GM21576 (cell line): ENCODE measurements around the gene NRP2.

Source experiments
- ATAC-seq: cut with Tn5 transposase; IDR thresholded peaks from one replicate; pipeline ENCODE4 v1.9.1; 2021; ENCODE audit warnings: mild to moderate bottlenecking, moderate library complexity; ENCODE audit not compliant: unreplicated experiment

NRP2 gene

GRCh38 chr2:205845446-205845845 is 163.1 kb downstream of the NRP2 start:
- no peak for ATAC-seq
